Lower lobe of right lung (tissue), 2 donors: ENCODE measurements around the gene QRFP. TPM values are rescaled to one million over a fixed set of nuclear protein-coding genes. Genes with fewer than 3 reads are reported as not detected.

Experiments used
- ATAC-seq, 2 donors: fragments of 200-7000 bp; cut with Tn5 transposase; one replicate each; pipeline ENCODE4 v1.9.1; 2020 to 2022; ENCODE audit warnings: mild to moderate bottlenecking in 2 of 2, moderate library complexity in 2 of 2
- DNase-seq: peaks from one replicate; pipeline ENCODE4 v3.0.0-alpha.2; 2020
- H3K27ac ChIP-seq: fragments of 200-600 bp; one replicate; pipeline ENCODE4 v1.8.0; 2022
- H3K27me3 ChIP-seq: fragments of 200-600 bp; one replicate; pipeline ENCODE4 v1.8.0; 2022; ENCODE audit warnings: low read depth
- H3K36me3 ChIP-seq: fragments of 200-600 bp; one replicate; pipeline ENCODE4 v1.8.0; 2022; ENCODE audit warnings: mild to moderate bottlenecking
- H3K4me1 ChIP-seq: fragments of 200-600 bp; one replicate; pipeline ENCODE4 v1.8.0; 2022
- H3K4me3 ChIP-seq: fragments of 200-600 bp; one replicate; pipeline ENCODE4 v1.8.0; 2022; ENCODE audit warnings: mild to moderate bottlenecking
- H3K9me3 ChIP-seq: fragments of 200-600 bp; one replicate; pipeline ENCODE4 v1.8.0; 2022
- intact Hi-C: fragments of 100-400 bp; cut with DNase I; formaldehyde crosslinking; loops from one replicate; pipeline ENCODE4 v1.11.0; 2022
- total RNA-seq: library from RNA; stranded (reverse); fragmentation: NEBNext Ultra II Directional; extraction: Animal tissue kit (Norgen Biotek cat#: 25700); gene quantifications from one replicate; pipeline ENCODE4 v1.2.1, GENCODE V29; 2021
- TF ChIP-seq, protein P1 (sequence below): fragments of 200-600 bp; IDR thresholded peaks from one replicate; pipeline ENCODE4 v1.8.0; 2022; ENCODE audit warnings: antibody characterized with exemption, mild to moderate bottlenecking
- donor health status: DM: no; HTN: yes; CAD: no; lungs with severe emphysema.

Gene QRFP
- total RNA-seq, 1 donor from 2014 or later: not detected

- peaks cover 7% of the 10 kb centered on the region for H3K4me1 ChIP-seq
- ATAC-seq (no peak), DNase-seq (no peak)
- H3K27me3 ChIP-seq: no peaks in the 10 kb centered on the region
- H3K9me3 ChIP-seq: no peaks in the 10 kb centered on the region
- H3K36me3 ChIP-seq: peaks cover 73% of the 10 kb centered on the region
- intact Hi-C loops: loop anchor here (10.0 kb wide), 1 partner anchor 161 kb away; no protein-coding TSS in a partner anchor
- no peak overlapping the region for H3K27ac ChIP-seq
- H3K4me3 ChIP-seq: no peak overlapping the region
- TF ChIP-seq, protein P1, sequence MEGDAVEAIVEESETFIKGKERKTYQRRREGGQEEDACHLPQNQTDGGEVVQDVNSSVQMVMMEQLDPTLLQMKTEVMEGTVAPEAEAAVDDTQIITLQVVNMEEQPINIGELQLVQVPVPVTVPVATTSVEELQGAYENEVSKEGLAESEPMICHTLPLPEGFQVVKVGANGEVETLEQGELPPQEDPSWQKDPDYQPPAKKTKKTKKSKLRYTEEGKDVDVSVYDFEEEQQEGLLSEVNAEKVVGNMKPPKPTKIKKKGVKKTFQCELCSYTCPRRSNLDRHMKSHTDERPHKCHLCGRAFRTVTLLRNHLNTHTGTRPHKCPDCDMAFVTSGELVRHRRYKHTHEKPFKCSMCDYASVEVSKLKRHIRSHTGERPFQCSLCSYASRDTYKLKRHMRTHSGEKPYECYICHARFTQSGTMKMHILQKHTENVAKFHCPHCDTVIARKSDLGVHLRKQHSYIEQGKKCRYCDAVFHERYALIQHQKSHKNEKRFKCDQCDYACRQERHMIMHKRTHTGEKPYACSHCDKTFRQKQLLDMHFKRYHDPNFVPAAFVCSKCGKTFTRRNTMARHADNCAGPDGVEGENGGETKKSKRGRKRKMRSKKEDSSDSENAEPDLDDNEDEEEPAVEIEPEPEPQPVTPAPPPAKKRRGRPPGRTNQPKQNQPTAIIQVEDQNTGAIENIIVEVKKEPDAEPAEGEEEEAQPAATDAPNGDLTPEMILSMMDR: no peak
These were observed 30.7 kb downstream of the QRFP start for GRCh38 chr9:130865921-130866320.

- peaks cover 18% of the 10 kb centered on the region for H3K4me1 ChIP-seq
These were observed 32.1 kb downstream of the QRFP start for GRCh38 chr9:130864541-130864940.

GRCh38 chr9:130862747-130863146 lies 33.9 kb downstream of the QRFP start:
- H3K4me1 ChIP-seq: peaks cover 18% of the 10 kb centered on the region
- no peak for DNase-seq
- no peak overlapping the region for H3K4me3 ChIP-seq
- no peak for ATAC-seq
- H3K9me3 ChIP-seq: no peaks in the 10 kb centered on the region
- H3K27ac ChIP-seq: no peak overlapping the region
- TF ChIP-seq, protein P1: no peak
- intact Hi-C loops: loop anchor here (10.0 kb wide), 1 partner anchor 158 kb away; no protein-coding TSS in a partner anchor
- H3K36me3 ChIP-seq: peaks cover 74% of the 10 kb centered on the region
- H3K27me3 ChIP-seq: no peaks in the 10 kb centered on the region

More at GRCh38 chr9:130864541-130864940, 32.1 kb downstream of the QRFP start:
- TF ChIP-seq, protein P1: no peak
- H3K27me3 ChIP-seq: no peaks in the 10 kb centered on the region
- H3K27ac ChIP-seq: no peak overlapping the region
- no peak overlapping the region for H3K4me3 ChIP-seq
- no peak for ATAC-seq
- intact Hi-C loops: loop anchor here (10.0 kb wide), 1 partner anchor 160 kb away; no protein-coding TSS in a partner anchor
- peaks cover 70% of the 10 kb centered on the region for H3K36me3 ChIP-seq
- DNase-seq: no peak
- H3K9me3 ChIP-seq: no peaks in the 10 kb centered on the region

- DNase-seq: no peak
- ATAC-seq: no peak
- TF ChIP-seq, protein P1: no peak
- intact Hi-C loops: loop anchor here (10.0 kb wide), 1 partner anchor 157 kb away; no protein-coding TSS in a partner anchor
- peaks cover 18% of the 10 kb centered on the region for H3K4me1 ChIP-seq
- H3K36me3 ChIP-seq: peaks cover 73% of the 10 kb centered on the region
- no peaks in the 10 kb centered on the region for H3K27me3 ChIP-seq
- no peak overlapping the region for H3K4me3 ChIP-seq
- no peaks in the 10 kb centered on the region for H3K9me3 ChIP-seq
- no peak overlapping the region for H3K27ac ChIP-seq
These were observed 34.4 kb downstream of the QRFP start for GRCh38 chr9:130862217-130862616.

DNA sequence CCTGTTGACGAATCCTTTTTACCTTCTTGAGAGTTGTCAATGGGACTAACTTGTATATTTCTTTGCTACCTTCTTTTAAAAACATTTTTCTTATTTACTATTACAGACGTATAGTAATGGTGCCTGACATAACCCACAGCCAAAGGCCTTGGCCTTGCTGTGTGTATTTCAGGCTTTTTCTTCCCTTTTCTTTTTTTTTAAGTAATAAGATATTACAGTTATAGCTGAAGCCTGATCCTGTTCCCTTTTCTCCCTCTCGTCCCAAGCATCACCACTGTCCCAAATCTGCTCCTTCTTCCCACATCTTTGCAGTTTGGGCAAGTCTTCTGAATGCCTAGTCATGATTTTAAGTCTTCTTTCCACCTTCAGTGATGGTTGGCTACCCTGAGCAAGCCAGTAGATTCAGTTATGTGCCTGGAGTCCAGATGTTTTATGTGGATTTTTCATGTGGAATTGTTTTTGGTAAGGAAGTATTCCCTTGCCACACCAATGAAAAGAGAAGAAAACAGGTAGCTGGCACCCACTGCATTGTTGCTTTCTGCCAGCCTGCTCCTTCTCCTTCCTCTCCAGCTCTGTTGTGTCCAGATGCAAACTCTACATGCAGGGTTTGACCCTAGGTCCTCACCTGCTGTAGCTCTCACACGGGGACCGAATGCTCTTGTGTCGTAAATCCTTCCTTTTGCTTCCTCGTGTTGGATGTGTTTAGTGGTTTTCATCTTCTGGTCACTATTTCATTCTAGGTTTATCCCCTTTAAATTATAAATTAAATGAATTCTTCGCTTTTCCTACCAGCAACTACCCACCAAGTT lies 35.0 kb downstream of the QRFP start:
- intact Hi-C loops: loop anchor here (10.0 kb wide), 1 partner anchor 157 kb away; no protein-coding TSS in a partner anchor

More for the DNA sequence above, 35.0 kb downstream of the QRFP start:
- TF ChIP-seq, protein P1: no peak
- no peak overlapping the region for H3K4me3 ChIP-seq
- peaks cover 18% of the 10 kb centered on the region for H3K4me1 ChIP-seq
- H3K27me3 ChIP-seq: no peaks in the 10 kb centered on the region
- peaks cover 76% of the 10 kb centered on the region for H3K36me3 ChIP-seq
- peak overlapping the region; percentile 75 for H3K27ac ChIP-seq
- DNase-seq (no peak), ATAC-seq (no peak)
- H3K9me3 ChIP-seq: no peaks in the 10 kb centered on the region
